DND-41 (cell line): ENCODE data around the gene KLHL12.

Experiments used
- CTCF ChIP-seq: IDR thresholded peaks from 2 replicates; pipeline ENCODE4 v1.5.1; 2012; ENCODE audit warnings: borderline replicate concordance, low read length, moderate library complexity, mild to moderate bottlenecking; ENCODE audit not compliant: poor library complexity, severe bottlenecking; ENCODE audit errors: extremely low read depth
- EZH2 ChIP-seq: IDR thresholded peaks from 3 replicates; pipeline ENCODE4 v1.6.1; 2012; ENCODE audit warnings: borderline replicate concordance, low read depth, mild to moderate bottlenecking, moderate library complexity, low read length, inconsistent platforms; ENCODE audit not compliant: severe bottlenecking

GRCh38 chr1:202923533-202923932 is 3.5 kb downstream of the KLHL12 start:
- TF ChIP-seq CTCF, result no peak
- TF ChIP-seq EZH2, result no peak
